GM12875 (cell line): Measurements from ENCODE around the gene DNAJA1.
A peak's percentile ranks its signal among the peaks of the same experiment; 100 is the strongest.

Experiments used
- H3K4me3 ChIP-seq: one replicate; pipeline ENCODE4 v1.5.1; 2011; ENCODE audit warnings: low read depth, low read length, control low read depth
- CTCF ChIP-seq: IDR thresholded peaks from 2 replicates; pipeline ENCODE4 v1.5.1; 2011; ENCODE audit warnings: low read depth, mild to moderate bottlenecking, control low read depth, inconsistent platforms, low read length, moderate library complexity, borderline replicate concordance; ENCODE audit not compliant: insufficient read depth

DNAJA1 gene

GRCh38 chr9:33065157-33066076 is 40.3 kb downstream of the DNAJA1 start:
- peak overlapping the region; percentile 4 for H3K4me3 ChIP-seq
- no peak for TF ChIP-seq CTCF

GRCh38 chr9:33068991-33069390 is 43.9 kb downstream of the DNAJA1 start:
- no peak overlapping the region for H3K4me3 ChIP-seq
- no peak for TF ChIP-seq CTCF

GRCh38 chr9:33076046-33077004 is 51.3 kb downstream of the DNAJA1 start, which contains the start of gene SMU1:
SMU1 (minus strand) TSS chr9:33076674; CDS start chr9:33076608, 66 bp downstream.
- TF ChIP-seq CTCF: no peak
- peak within 1 kb of the TSS; percentile 69 for H3K4me3 ChIP-seq

- no peak overlapping the region for H3K4me3 ChIP-seq
- TF ChIP-seq CTCF: no peak
These were observed 55.5 kb downstream of the DNAJA1 start for GRCh38 chr9:33080534-33080933.

- peak; percentile 56; the same call in 1 of the 2 replicates for TF ChIP-seq CTCF
- H3K4me3 ChIP-seq: no peak overlapping the region
These were observed 56.2 kb downstream of the DNAJA1 start for GRCh38 chr9:33081128-33081851.

- H3K4me3 ChIP-seq: no peak overlapping the region
These were observed 57.1 kb downstream of the DNAJA1 start for GRCh38 chr9:33082128-33082527.

More at GRCh38 chr9:33082128-33082527, 57.1 kb downstream of the DNAJA1 start:
- no peak for TF ChIP-seq CTCF
